Measurements from ENCODE around the gene PRRC2C. TPM values are rescaled to one million over a fixed set of nuclear protein-coding genes. Genes with fewer than 3 reads are reported as not detected.
"Not testable (repeated sequence)": the region's sequence is repeated elsewhere in the genome, so short reads cannot be mapped to it uniquely, and the experiment has no call there.

Gene PRRC2C
- polyA plus RNA-seq, 1 donor from 2014 or later: 42.4 TPM

- H2AFZ ChIP-seq (ENCODE audit: low read depth, low read length): no peak overlapping the region
- no peaks in the 10 kb centered on the region for H3K36me3 ChIP-seq (ENCODE audit: insufficient read depth, low read length)
- TF ChIP-seq CTCF (IDR thresholded peaks at IDR 0.05; ENCODE audit: poor library complexity, severe bottlenecking): no peak
- TF ChIP-seq SMC3 (conservative IDR thresholded peaks at IDR 0.05; ENCODE audit: poor library complexity): no peak
- no peak for TF ChIP-seq TAF1 (IDR thresholded peaks at IDR 0.05; ENCODE audit: low read depth)
- TF ChIP-seq REST (IDR thresholded peaks at IDR 0.05; ENCODE audit: borderline replicate concordance): no peak
- TF ChIP-seq MXI1 (conservative IDR thresholded peaks at IDR 0.05; ENCODE audit: poor library complexity, severe bottlenecking): no peak
- no peak for TF ChIP-seq POLR2AphosphoS5 (IDR thresholded peaks at IDR 0.05)
- no peak for TF ChIP-seq EP300 (conservative IDR thresholded peaks at IDR 0.05; ENCODE audit: poor library complexity, severe bottlenecking)
- TF ChIP-seq EZH2 (IDR thresholded peaks at IDR 0.05; ENCODE audit: borderline replicate concordance, insufficient read depth, low read length, poor library complexity, severe bottlenecking): no peak
- no peak for TF ChIP-seq RAD21 (conservative IDR thresholded peaks at IDR 0.05)
- no peaks in the 10 kb centered on the region for H4K20me1 ChIP-seq (ENCODE audit: insufficient read depth)
- H3K9me3 ChIP-seq (ENCODE audit: low read length): no peaks in the 10 kb centered on the region
- H3K4me3 ChIP-seq (ENCODE audit: low read length): no peak overlapping the region
- H3F3A ChIP-seq (ENCODE audit: insufficient read depth, low read length, poor library complexity, severe bottlenecking): no peaks in the 10 kb centered on the region
- H3K9ac ChIP-seq (ENCODE audit: low read length): no peak overlapping the region
- no peaks in the 10 kb centered on the region for H3K79me2 ChIP-seq (replicated peaks; ENCODE audit: insufficient read depth, low read length)
- H3K9me2 ChIP-seq (ENCODE audit: insufficient read depth, low read length): no peaks in the 10 kb centered on the region
- no peaks in the 10 kb centered on the region for H3K27me3 ChIP-seq (ENCODE audit: insufficient read depth, low read depth, low read length)
- no peak overlapping the region for H3K27ac ChIP-seq (ENCODE audit: low read length)
- H3K4me2 ChIP-seq (ENCODE audit: low read length): no peak overlapping the region
These were observed 126.0 kb downstream of the PRRC2C start for GRCh38 chr1:171611306-171611705.

- Histone ChIP-seq H3K9ac (ENCODE audit: low read length) (no peak overlapping the region), H3K4me3 (ENCODE audit: low read length) (no peak overlapping the region), H3K9me3 (ENCODE audit: low read length) (no peaks in the 10 kb centered on the region), H3K27me3 (ENCODE audit: insufficient read depth, low read depth, low read length) (no peaks in the 10 kb centered on the region), H2AFZ (ENCODE audit: low read depth, low read length) (no peak overlapping the region), H3K4me2 (ENCODE audit: low read length) (no peak overlapping the region), H3K9me2 (ENCODE audit: insufficient read depth, low read length) (no peaks in the 10 kb centered on the region), H3K27ac (ENCODE audit: low read length) (no peak overlapping the region), H4K20me1 (ENCODE audit: insufficient read depth) (no peaks in the 10 kb centered on the region), H3K79me2 (replicated peaks; ENCODE audit: insufficient read depth, low read length) (no peaks in the 10 kb centered on the region), H3K36me3 (ENCODE audit: insufficient read depth, low read length) (no peaks in the 10 kb centered on the region), H3F3A (ENCODE audit: insufficient read depth, low read length, poor library complexity, severe bottlenecking) (no peaks in the 10 kb centered on the region)
- TF ChIP-seq RAD21 (conservative IDR thresholded peaks at IDR 0.05) (no peak), POLR2AphosphoS5 (IDR thresholded peaks at IDR 0.05) (no peak), MXI1 (conservative IDR thresholded peaks at IDR 0.05; ENCODE audit: poor library complexity, severe bottlenecking) (no peak), CTCF (IDR thresholded peaks at IDR 0.05; ENCODE audit: poor library complexity, severe bottlenecking) (no peak), SMC3 (conservative IDR thresholded peaks at IDR 0.05; ENCODE audit: poor library complexity) (no peak), EP300 (conservative IDR thresholded peaks at IDR 0.05; ENCODE audit: poor library complexity, severe bottlenecking) (no peak), EZH2 (IDR thresholded peaks at IDR 0.05; ENCODE audit: borderline replicate concordance, insufficient read depth, low read length, poor library complexity, severe bottlenecking) (no peak), TAF1 (IDR thresholded peaks at IDR 0.05; ENCODE audit: low read depth) (no peak), REST (IDR thresholded peaks at IDR 0.05; ENCODE audit: borderline replicate concordance) (no peak)
These were observed 128.0 kb downstream of the PRRC2C start for GRCh38 chr1:171613282-171613681.

- H3K27me3 ChIP-seq (ENCODE audit: insufficient read depth, low read depth, low read length); H2AFZ ChIP-seq (ENCODE audit: low read depth, low read length); H3K9ac ChIP-seq (ENCODE audit: low read length); H3K9me2 ChIP-seq (ENCODE audit: insufficient read depth, low read length); H3K79me2 ChIP-seq (replicated peaks; ENCODE audit: insufficient read depth, low read length); H3K4me2 ChIP-seq (ENCODE audit: low read length); H3K9me3 ChIP-seq (ENCODE audit: low read length); H3K36me3 ChIP-seq (ENCODE audit: insufficient read depth, low read length); H4K20me1 ChIP-seq (ENCODE audit: insufficient read depth); H3K27ac ChIP-seq (ENCODE audit: low read length); H3F3A ChIP-seq (ENCODE audit: insufficient read depth, low read length, poor library complexity, severe bottlenecking); H3K4me3 ChIP-seq (ENCODE audit: low read length): not testable (repeated sequence)
These were observed 130.0 kb downstream of the PRRC2C start for GRCh38 chr1:171615122-171615906.
